GM23248 (cell line): ENCODE results near the gene RNPEP.

Experiments used
- EZH2 ChIP-seq: fragments of 200-600 bp; sonication (generic); IDR thresholded peaks from 2 replicates; pipeline ENCODE4 v1.6.1; 2018; ENCODE audit warnings: antibody characterized with exemption, mild to moderate bottlenecking; ENCODE audit not compliant: insufficient read depth, poor library complexity, severe bottlenecking
- EZH2phosphoT487 ChIP-seq: fragments of 200-600 bp; sonication (generic); IDR thresholded peaks from 2 replicates; pipeline ENCODE4 v1.6.1; 2018; ENCODE audit warnings: antibody characterized with exemption, moderate library complexity, mild to moderate bottlenecking, low read depth; ENCODE audit not compliant: insufficient read depth

GRCh38 chr1:201955009-201955728 is 27.3 kb upstream of the RNPEP start, which contains the start of gene TIMM17A:
- no peak for TF ChIP-seq EZH2phosphoT487
- TF ChIP-seq EZH2: no peak
